ENCODE measurements around the gene RNF115.
"Not testable (repeated sequence)": the region's sequence is repeated elsewhere in the genome, so short reads cannot be mapped to it uniquely, and the experiment has no call there.

The RNF115 gene

GRCh38 chr1:145826030-145826429 is 2.1 kb upstream of the RNF115 start:
- DNase-seq, result no peak

- DNase-seq, result no peak
These were observed 576 bp upstream of the RNF115 start for GRCh38 chr1:145824499-145824842.

GRCh38 chr1:145822779-145823331 is 1.0 kb downstream of the RNF115 start:
- not testable (repeated sequence) for DNase-seq

GRCh38 chr1:145818095-145818494 is 5.8 kb downstream of the RNF115 start:
- peak; percentile 43 for DNase-seq

- DNase-seq, result not testable (repeated sequence)
These were observed 10.7 kb downstream of the RNF115 start for GRCh38 chr1:145812977-145813810.

- no peak for DNase-seq
These were observed 17.1 kb downstream of the RNF115 start for GRCh38 chr1:145806844-145807243.

GRCh38 chr1:145806408-145806807 is 17.5 kb downstream of the RNF115 start:
- DNase-seq, result no peak

GRCh38 chr1:145805057-145805456 is 18.8 kb downstream of the RNF115 start:
- DNase-seq, result no peak

GRCh38 chr1:145804235-145805045 is 19.5 kb downstream of the RNF115 start:
- no peak for DNase-seq

- no peak for DNase-seq
These were observed 24.1 kb downstream of the RNF115 start for GRCh38 chr1:145799806-145800205.

- DNase-seq, result no peak
These were observed 27.1 kb downstream of the RNF115 start for GRCh38 chr1:145796753-145797152.

- DNase-seq, result no peak
These were observed 28.5 kb downstream of the RNF115 start for GRCh38 chr1:145795257-145795881.

- no peak for DNase-seq
These were observed 31.4 kb downstream of the RNF115 start for GRCh38 chr1:145792484-145792883.

GRCh38 chr1:145791860-145792259 is 32.0 kb downstream of the RNF115 start:
- not testable (repeated sequence) for DNase-seq

GRCh38 chr1:145788580-145788979 is 35.3 kb downstream of the RNF115 start:
- no peak for DNase-seq

GRCh38 chr1:145786271-145786670 is 37.6 kb downstream of the RNF115 start:
- DNase-seq, result no peak

GRCh38 chr1:145785547-145785946 is 38.3 kb downstream of the RNF115 start:
- DNase-seq, result no peak

- DNase-seq, result no peak
These were observed 39.5 kb downstream of the RNF115 start for GRCh38 chr1:145784409-145784808.

- peak; percentile 82 for DNase-seq
These were observed 41.4 kb downstream of the RNF115 start for GRCh38 chr1:145782272-145783099.

GRCh38 chr1:145778146-145778540 is 45.8 kb downstream of the RNF115 start:
- no peak for DNase-seq

GRCh38 chr1:145777357-145778145 is 46.3 kb downstream of the RNF115 start:
- DNase-seq, result no peak

- no peak for DNase-seq
These were observed 50.5 kb downstream of the RNF115 start for GRCh38 chr1:145773423-145773822.
